GM12872 (cell line): ENCODE measurements around the gene RSPH1.

Experiments used
- TF ChIP-seq, protein P1 (sequence below): IDR thresholded peaks from 3 replicates; pipeline ENCODE4 v1.5.1; 2011; ENCODE audit warnings: low read depth, mild to moderate bottlenecking, low read length, moderate library complexity; ENCODE audit not compliant: insufficient read depth

Gene RSPH1

DNA sequence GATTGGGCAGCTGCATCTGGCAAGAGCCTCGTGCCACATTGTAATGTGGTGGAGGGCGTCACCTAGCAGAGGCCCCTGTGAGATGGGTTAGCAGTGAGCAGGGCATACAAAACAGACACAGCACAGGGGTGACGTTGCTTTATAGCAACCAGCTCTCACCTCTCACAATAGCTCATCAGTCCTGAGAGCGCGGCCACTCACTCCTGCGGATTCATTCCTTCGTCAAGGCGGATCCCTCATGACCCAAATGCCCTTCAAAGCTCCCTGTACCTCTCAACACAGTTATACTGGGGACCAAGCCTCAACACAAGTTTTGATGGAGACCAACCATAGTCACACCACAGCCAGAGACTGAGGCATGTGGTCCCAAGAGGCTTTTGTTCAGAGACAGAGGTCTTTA, 40.6 kb upstream of the RSPH1 start:
- TF ChIP-seq, protein P1, sequence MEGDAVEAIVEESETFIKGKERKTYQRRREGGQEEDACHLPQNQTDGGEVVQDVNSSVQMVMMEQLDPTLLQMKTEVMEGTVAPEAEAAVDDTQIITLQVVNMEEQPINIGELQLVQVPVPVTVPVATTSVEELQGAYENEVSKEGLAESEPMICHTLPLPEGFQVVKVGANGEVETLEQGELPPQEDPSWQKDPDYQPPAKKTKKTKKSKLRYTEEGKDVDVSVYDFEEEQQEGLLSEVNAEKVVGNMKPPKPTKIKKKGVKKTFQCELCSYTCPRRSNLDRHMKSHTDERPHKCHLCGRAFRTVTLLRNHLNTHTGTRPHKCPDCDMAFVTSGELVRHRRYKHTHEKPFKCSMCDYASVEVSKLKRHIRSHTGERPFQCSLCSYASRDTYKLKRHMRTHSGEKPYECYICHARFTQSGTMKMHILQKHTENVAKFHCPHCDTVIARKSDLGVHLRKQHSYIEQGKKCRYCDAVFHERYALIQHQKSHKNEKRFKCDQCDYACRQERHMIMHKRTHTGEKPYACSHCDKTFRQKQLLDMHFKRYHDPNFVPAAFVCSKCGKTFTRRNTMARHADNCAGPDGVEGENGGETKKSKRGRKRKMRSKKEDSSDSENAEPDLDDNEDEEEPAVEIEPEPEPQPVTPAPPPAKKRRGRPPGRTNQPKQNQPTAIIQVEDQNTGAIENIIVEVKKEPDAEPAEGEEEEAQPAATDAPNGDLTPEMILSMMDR, result no peak

DNA sequence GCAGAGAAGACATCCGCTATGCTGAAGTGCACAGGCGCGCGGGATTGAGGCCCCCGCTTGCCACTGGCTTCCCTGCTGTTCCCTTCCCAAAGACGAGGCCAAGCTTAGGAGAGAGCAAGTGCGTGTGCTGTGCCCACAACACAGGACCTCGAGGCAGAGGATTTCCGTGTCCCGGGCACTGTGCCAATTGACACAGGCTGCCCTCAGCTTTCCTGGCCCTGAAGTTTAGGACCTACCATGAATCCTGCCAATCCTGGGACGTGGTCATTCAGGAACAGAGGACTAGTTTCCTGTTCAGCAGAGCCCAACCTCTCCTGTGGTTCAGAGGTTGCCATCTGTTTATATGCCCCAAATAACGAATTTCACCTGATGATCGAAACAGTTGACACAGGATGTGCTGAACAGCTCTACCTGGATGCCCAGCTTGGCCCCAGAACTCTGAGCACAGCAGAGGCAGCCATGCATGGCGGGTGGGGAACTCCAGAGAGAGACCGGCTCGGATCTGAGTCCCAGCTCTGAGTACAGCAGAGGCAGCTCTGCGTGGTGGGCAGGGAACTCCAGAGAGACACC, 39.7 kb upstream of the RSPH1 start:
- TF ChIP-seq, protein P1, result no peak

DNA sequence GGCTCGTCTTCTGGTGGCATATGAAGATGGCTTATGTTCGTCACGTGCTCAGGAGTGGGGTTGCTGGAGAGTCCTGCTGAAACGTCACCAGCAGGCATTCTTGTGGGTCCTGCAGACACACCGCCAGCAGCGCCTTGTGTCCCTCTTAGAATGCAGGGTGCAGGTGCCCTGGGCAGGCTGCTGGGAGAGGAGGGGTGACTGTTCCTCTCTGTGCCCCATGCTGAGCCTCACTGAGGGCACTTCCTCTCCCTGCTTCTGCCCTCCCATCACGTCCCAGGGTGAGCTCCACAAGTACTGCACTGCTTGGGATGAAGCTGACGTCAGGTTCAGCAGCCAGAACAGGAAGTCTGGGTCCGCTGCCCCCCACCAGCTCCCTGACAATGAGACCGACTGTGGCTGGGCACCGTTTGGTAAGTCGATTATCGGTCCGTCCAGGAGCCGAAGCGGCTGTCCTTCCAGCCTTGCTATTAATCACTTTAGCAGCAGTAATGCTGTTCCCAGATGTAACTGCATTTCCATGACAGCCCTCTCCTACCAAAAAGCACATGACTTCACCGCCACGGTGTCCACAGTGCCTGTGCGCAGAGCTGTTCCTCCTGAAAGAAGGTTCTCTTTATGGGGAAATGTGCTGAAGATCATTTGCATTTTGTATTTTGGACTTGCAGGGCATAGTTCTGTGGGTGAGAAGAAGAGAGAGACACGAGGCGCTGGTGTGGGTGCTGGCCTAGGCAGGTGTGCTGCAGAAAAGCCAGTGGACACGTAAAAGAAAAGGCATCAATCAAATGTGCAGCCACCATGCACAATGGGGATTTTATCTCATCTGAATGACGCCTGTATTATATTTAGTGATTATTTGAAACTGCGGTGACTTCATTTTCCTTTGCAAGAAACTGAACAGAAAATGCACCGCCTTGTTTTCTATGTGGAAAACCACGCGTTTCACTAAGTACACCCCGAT, 38.7 kb upstream of the RSPH1 start:
- TF ChIP-seq, protein P1, result no peak

DNA sequence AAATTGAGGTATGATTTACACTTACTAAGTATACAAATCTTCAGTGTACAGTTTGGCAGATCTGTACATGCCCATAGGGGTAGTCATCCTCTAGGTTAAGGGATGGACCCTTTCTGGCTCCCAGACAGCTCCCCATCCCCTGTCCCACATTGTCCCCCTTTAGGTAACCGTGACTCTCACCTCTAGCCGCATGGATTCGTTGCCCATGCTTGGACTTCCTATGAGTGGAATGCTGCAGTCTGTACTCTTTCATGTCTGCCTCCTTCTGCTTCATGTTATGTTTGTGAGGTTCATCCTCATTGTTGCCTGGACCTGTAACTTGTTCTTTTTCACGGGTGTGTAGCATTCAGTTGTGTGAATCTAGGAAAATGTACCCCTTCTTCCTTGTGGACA, 37.9 kb upstream of the RSPH1 start:
- TF ChIP-seq, protein P1, result no peak

DNA sequence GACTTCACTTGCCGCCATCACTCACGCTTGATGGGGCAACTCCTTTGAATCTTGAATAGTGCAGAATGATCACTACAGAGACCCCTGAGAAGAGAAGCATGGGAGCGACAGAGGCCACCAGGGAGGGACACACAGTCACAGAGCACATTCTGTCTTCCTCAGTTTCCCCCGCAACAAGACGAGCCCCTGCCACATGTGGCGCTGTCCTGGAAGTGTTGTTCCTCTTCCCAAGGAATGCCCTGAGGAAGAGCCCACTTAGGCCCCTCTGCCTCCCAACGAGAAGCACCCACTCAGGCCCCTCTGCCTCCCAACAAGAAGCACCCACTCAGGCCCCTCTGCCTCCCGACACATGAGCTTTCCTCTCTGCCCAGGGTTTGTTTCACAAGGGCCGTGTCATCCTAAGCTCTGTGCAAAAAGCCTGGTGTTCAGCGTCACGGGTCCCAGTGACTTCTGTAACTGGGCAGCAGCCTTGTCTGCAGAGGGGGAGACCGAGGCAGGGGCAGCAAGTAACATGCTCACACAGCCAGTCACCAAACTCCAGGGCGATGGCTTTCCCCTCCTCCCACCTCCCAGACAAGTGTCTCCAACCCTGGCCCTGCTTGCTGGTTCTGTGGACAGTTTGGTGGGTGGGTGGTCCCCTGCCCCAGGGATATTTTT, 37.4 kb upstream of the RSPH1 start:
- TF ChIP-seq, protein P1, result no peak

DNA sequence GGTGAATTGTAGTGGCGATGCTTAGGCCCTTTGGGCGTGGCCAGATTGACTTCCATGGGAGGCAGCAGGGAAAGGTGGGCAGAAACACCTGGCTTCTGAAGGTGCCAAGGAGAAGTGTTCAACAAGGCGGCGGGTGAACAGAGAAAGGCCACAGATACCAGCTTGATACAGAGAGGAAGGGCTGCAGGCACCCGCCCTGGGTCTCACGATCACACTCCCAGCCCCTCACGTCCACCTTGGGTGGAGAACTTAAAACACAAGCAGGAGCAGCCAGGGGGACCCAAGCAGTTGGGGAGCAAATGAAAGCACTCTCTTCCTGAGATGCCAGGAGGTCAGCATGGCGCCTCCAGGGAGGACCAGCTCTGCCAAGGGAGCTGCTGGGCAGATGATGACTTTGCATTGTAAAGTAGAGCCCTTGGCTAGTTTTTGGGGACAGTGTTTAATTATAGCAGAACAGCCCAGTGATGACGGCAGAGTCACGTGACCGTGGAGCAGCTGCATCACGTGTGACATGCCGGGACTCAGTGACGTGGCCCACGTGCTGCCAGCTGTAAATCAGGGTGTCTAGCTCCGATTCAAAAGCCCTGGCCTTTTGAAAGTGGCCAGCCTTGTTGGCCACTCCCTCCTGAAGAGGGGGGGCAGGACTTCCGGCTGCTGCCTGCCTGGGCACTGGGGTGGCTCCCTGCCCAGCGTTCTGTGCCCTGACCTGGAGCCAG, 36.6 kb upstream of the RSPH1 start:
- TF ChIP-seq, protein P1, result no peak

DNA sequence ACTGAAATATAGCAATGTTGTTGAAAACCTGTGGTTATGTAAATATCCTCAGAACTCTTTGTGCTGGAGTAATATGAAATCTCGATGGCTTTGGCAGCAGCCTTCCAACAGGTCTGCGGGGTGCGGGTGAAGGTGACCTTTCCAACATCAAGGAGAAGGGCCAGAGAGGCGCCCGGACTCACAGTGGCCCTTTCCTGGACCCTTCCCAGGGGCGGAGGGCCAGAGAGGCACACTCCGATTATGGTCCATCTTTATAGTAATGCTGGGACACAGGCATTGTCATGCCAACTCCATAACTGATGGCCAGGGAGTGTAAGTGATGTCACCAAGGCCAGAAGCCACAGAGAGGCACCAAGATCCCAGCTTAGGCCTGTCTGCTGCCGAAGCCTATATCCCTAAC, 35.7 kb upstream of the RSPH1 start:
- TF ChIP-seq, protein P1, result no peak
